Muscle of leg (tissue), 11 donors: ENCODE data around the gene RPAP3. TPM values are rescaled to one million over a fixed set of nuclear protein-coding genes. Genes with fewer than 3 reads are reported as not detected.

ENCODE experiments used
- DNase-seq: peaks from one replicate; pipeline ENCODE4 v3.0.0; 2013
- H3K27ac ChIP-seq: one replicate; pipeline ENCODE4 v1.5.1; 2013; ENCODE audit warnings: mild to moderate bottlenecking, low read length, control low read depth
- H3K27me3 ChIP-seq: one replicate; pipeline ENCODE4 v1.6.1; 2013; ENCODE audit warnings: low read length; ENCODE audit not compliant: control insufficient read depth, insufficient read depth
- H3K36me3 ChIP-seq: one replicate; pipeline ENCODE4 v1.6.1; 2013; ENCODE audit warnings: low read length; ENCODE audit not compliant: control insufficient read depth, insufficient read depth
- H3K4me1 ChIP-seq: one replicate; pipeline ENCODE4 v1.6.1; 2013; ENCODE audit warnings: low read length; ENCODE audit not compliant: control insufficient read depth, insufficient read depth
- H3K4me3 ChIP-seq: one replicate; pipeline ENCODE4 v1.5.1; 2013; ENCODE audit warnings: low read length, control low read depth
- H3K9me3 ChIP-seq: replicated peaks from 2 replicates; pipeline ENCODE4 v1.6.1; 2013; ENCODE audit warnings: low read depth, low read length; ENCODE audit not compliant: control insufficient read depth
- WGBS: methylation state at CpG from one replicate; pipeline ENCODE4 v1.1.5; 2013; ENCODE audit warnings: missing lambda C conversion rate; ENCODE audit not compliant: insufficient coverage; 5-methylcytosine and 5-hydroxymethylcytosine counted together
- polyA plus RNA-seq, 8 donors: library from polyadenylated mRNA; unstranded; fragments of 120-200 nt; gene quantifications; one replicate each; pipeline versions ENCODE4 v1.2.1 to v1.2.3, GENCODE V29; 2013; ENCODE audit warnings: inconsistent platforms in 1 of 8, low replicate concordance in 1 of 8; ENCODE audit not compliant: insufficient read length in 8 of 8, insufficient read depth in 1 of 8
- total RNA-seq: library from RNA; stranded (reverse); fragments of 120-200 nt; gene quantifications from one replicate; pipeline ENCODE4 v1.2.4, GENCODE V29; 2013

Gene RPAP3
- total and polyA plus RNA-seq, 9 donors: 18.0 to 28.1 (median 24.7) TPM

DNA sequence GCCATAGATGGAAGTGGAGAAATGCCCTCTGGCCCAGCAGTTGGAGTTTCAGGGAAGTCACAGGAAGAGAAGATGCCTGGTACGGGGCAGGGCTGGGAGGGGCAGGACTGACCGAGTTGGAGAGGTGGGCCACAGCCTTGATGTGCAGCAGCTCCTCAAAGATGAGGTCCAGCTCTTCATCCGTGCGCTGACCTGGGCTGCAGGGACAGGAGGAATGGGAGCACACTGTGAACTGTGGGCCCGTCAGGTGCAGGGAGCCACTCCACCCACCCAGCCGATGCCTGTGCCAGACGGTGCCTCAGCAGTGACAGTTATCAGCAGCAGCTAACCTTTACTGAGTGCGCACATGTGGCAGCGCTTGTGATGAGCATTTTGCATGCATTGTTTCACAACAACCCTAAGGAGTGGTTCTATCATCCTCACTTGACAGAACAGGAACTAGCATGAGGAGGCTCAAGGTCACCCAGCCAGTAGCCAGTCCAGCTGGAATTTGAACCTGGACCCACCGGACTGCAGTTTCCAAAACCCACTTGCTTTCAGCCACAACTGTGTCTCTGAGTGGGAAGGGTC is 44.5 kb upstream of the RPAP3 start:
- DNase-seq: no peak
- no peaks in the 10 kb centered on the region for H3K27me3 ChIP-seq
- no peak overlapping the region for H3K27ac ChIP-seq
- peaks cover 25% of the 10 kb centered on the region for H3K4me1 ChIP-seq
- H3K9me3 ChIP-seq: no peaks in the 10 kb centered on the region
- H3K4me3 ChIP-seq: no peak overlapping the region
- H3K36me3 ChIP-seq: peaks cover 12% of the 10 kb centered on the region
- WGBS: 79% methylated on average over 8 of the region's 10 CpGs

DNA sequence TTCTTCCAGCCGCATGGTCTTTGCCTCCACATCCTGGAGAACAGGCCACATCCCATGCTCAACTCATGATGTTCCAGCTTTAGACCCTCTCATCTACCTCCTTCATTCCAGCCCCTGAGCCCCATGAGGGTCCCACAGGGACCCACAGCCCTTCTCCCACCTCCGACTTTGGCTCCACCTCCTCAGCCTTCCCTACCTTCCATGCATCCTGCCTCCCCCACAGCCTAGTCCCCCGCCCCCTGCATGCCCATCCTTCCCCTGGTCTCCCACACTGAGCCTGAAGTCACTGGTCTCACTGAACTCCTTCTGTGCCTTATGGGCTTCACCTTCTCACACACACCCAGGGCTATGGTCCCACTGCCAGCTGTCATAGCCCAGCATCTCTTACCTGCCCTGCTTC is 43.1 kb upstream of the RPAP3 start:
- H3K27ac ChIP-seq: no peak overlapping the region
- DNase-seq: no peak
- peaks cover 12% of the 10 kb centered on the region for H3K36me3 ChIP-seq
- no peak overlapping the region for H3K4me3 ChIP-seq
- H3K9me3 ChIP-seq: no peaks in the 10 kb centered on the region
- H3K4me1 ChIP-seq: peaks cover 16% of the 10 kb centered on the region
- no peaks in the 10 kb centered on the region for H3K27me3 ChIP-seq
- 80% methylated on average over 3 of the region's 3 CpGs for WGBS

DNA sequence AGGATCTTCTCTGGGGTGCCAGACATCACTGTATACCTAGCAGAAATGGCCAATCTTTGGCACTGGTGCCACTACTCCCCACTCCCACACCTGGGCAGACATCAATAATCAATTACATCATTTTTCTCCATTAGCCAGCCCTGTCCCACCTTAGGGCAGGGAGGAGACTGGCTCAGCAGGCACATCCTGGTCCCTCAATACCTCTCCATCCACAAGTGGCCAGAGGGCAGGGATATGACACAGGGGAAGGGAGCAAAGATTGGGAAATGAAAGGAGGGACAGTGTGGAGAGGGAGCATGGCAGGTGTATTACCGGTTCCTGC is 42.6 kb upstream of the RPAP3 start:
- H3K27ac ChIP-seq: no peak overlapping the region
- H3K36me3 ChIP-seq: peaks cover 12% of the 10 kb centered on the region
- WGBS: no CpG with 5 or more reads among the region's 1 CpG
- peaks cover 2% of the 10 kb centered on the region for H3K27me3 ChIP-seq
- peaks cover 12% of the 10 kb centered on the region for H3K4me1 ChIP-seq
- H3K9me3 ChIP-seq: no peaks in the 10 kb centered on the region
- DNase-seq: no peak
- no peak overlapping the region for H3K4me3 ChIP-seq

DNA sequence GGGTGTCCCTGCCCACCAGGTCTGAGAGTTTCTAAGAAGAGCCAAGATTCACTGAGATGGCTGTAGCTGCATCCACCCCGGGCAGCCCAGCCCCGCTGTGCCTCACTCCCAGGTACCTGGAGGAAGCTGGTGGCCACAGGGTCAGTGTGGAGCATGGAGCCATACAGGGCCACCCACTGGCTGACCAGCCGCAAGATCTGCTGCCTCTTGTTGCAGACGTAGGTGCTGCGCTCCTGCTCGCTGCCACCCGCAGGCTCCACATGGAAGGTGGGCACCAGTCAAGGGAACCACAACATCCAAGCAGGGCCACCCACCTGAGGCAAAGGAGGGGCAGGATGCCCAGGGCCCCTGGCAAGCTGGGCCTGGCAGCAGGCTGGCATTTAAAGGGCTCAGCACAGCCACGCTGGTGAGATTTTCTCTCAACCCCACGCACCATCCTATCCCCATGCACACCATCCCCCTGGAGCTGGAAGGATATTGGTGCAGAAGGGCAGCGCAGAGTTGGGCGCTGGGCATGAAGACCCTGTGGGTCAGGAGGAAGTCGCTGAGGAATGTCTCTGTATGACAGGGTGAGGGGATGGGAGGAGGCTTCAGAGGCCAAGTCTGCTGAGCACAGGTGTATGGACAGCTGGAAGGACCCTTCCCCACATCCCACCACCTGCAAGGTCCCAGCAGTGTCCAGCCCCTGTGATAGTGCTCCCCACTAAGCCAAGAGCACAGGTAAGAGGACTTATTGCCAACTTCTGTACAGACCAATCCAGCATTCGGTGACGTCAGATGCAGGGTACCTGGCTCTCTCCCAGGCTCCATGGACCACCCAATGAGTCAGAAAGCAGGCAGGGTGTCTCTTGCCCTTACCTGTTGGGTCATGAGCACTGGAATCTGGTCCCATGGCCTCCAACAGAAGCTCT is 42.0 kb upstream of the RPAP3 start:
- 83% methylated on average over 9 of the region's 14 CpGs for WGBS
- Histone ChIP-seq H3K4me3 (no peak overlapping the region), H3K27ac (no peak overlapping the region), H3K9me3 (no peaks in the 10 kb centered on the region), H3K27me3 (peaks cover 5% of the 10 kb centered on the region), H3K36me3 (peaks cover 12% of the 10 kb centered on the region), H3K4me1 (peaks cover 6% of the 10 kb centered on the region)
- no peak for DNase-seq

DNA sequence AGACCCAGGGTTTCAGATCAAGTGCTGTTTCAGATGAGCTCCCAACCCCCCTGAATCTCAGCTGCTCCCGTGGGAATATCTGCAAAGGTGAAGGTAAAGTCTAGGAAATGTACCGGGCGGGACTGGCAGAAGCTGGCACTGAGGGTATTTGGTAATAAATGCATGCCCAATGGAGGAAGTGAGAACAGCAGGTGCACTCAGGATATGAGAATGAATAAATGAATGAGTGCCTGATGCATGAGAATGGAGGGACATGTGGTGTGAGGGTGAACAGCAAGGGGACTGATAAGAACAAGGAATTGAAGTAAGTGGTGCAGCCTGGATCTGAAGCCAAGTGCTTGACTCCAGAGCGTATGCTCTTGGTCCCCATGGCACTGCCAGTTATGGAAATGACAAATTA is 41.3 kb upstream of the RPAP3 start:
- Histone ChIP-seq H3K27me3 (peaks cover 5% of the 10 kb centered on the region), H3K27ac (no peak overlapping the region), H3K4me3 (no peak overlapping the region), H3K9me3 (no peaks in the 10 kb centered on the region), H3K4me1 (peaks cover 1% of the 10 kb centered on the region), H3K36me3 (peaks cover 12% of the 10 kb centered on the region)
- 81% methylated on average over 4 of the region's 4 CpGs for WGBS
- no peak for DNase-seq

DNA sequence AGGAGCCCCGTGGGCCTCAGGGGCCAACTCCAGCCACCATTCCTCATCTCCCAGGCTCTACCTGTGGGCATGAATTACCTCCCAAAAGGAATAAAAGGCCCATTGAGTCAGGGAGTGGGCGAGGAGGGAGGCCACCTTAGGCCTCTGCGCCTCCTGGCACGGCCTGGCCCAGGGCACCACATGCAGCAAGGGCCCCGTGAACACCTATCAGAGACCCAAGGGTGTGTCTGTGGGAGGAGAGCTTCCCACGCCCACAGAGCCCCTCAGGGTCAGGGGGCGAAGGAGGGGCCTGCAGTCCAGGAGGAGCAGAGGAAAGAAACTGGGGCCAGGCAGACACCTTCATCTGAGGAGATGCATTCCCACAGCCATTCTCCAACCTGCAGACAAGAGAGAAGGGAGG is 40.7 kb upstream of the RPAP3 start:
- Histone ChIP-seq H3K27me3 (peaks cover 5% of the 10 kb centered on the region), H3K36me3 (peaks cover 12% of the 10 kb centered on the region), H3K27ac (no peak overlapping the region), H3K4me1 (peaks cover 4% of the 10 kb centered on the region), H3K9me3 (no peaks in the 10 kb centered on the region), H3K4me3 (no peak overlapping the region)
- 92% methylated on average over 5 of the region's 7 CpGs for WGBS
- no peak for DNase-seq

DNA sequence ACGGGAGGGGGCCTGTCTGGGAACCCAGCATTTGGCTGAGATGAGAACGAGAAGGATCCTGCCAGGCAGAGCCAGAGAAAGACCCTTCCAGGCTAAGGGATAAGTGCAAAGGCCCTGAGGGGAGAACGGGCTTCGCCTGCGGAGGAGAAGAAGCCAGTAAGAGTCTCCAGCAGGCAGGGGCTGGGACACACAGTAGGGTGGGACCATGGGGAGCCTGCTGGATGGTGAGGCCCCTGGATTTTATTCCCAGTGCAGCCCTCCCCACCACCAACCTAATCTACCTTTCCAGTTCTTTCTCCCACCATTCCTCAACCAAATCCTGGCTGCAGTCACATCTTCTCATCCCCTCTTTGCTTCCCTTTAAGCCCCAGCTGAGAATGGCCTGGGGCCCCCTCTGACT is 40.2 kb upstream of the RPAP3 start:
- Histone ChIP-seq H3K27ac (no peak overlapping the region), H3K4me1 (peaks cover 9% of the 10 kb centered on the region), H3K9me3 (no peaks in the 10 kb centered on the region), H3K36me3 (peaks cover 12% of the 10 kb centered on the region), H3K4me3 (no peak overlapping the region), H3K27me3 (peaks cover 5% of the 10 kb centered on the region)
- no peak for DNase-seq
- 42% methylated on average over 2 of the region's 5 CpGs for WGBS

DNA sequence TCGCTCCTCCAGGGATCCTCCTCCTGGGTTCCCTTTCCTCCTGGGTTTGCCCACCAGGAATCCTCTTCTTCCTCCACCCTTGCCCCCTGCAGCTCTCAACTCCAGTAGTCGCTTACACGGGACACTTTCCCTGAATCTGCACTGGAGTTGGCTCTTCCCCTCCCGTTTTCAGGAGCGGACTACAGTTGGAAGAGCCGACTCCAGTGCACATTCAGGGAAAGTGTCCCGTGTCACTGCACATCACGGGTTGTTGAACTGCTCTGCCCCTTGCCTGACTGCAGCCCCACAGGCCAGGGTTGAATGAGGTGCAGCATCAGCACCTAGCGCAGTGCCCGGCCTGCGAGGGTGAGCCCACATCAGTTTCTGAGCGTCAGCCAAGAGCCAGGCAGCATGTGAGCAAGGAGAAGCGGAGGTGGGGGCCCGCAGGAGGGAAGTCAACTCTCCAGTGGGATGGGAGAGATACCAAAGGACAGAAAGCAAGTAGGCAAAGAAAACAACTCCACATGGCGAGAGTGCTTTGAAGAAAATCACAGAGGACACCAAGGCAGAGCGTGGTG is 39.7 kb upstream of the RPAP3 start:
- H3K36me3 ChIP-seq: peaks cover 12% of the 10 kb centered on the region
- H3K27ac ChIP-seq: no peak overlapping the region
- no peak overlapping the region for H3K4me3 ChIP-seq
- 41% methylated on average over 15 of the region's 16 CpGs for WGBS
- no peak for DNase-seq
- H3K9me3 ChIP-seq: no peaks in the 10 kb centered on the region
- peaks cover 14% of the 10 kb centered on the region for H3K4me1 ChIP-seq
- peaks cover 5% of the 10 kb centered on the region for H3K27me3 ChIP-seq

DNA sequence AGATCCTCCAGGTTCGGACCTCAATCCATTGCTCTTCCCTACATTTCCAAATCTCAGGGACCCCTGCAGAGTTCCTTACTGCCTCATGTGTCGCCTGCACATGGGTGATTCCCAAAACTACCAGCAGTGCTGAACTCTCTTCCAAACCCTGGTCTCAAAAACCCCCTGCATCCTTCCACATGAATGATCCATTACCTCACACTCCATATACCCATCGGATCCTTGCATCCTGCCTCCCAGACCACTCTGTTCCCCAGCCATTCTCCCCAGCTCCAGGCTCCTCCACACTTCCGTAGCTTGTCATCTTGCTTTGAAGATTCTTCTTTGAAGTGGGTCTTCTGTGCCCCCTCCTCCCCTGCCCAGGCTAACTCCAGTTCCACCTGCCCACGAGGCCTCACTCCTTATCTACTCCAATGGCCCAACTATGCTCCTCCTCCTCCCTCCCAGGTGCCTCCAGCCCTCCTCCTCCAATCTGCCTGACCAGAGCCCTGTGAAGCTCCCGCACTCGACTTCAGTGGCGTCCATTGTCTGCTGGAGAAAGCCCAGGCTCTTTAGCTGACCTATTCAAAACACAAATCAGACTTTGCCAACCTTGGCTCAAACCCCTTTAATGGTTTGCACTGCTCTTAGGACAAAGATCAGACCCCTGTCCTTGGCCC is 39.1 kb upstream of the RPAP3 start:
- H3K4me3 ChIP-seq: no peak overlapping the region
- peaks cover 5% of the 10 kb centered on the region for H3K27me3 ChIP-seq
- peaks cover 21% of the 10 kb centered on the region for H3K4me1 ChIP-seq
- H3K36me3 ChIP-seq: peaks cover 12% of the 10 kb centered on the region
- H3K27ac ChIP-seq: no peak overlapping the region
- 57% methylated on average over 8 of the region's 8 CpGs for WGBS
- DNase-seq: no peak
- no peaks in the 10 kb centered on the region for H3K9me3 ChIP-seq

DNA sequence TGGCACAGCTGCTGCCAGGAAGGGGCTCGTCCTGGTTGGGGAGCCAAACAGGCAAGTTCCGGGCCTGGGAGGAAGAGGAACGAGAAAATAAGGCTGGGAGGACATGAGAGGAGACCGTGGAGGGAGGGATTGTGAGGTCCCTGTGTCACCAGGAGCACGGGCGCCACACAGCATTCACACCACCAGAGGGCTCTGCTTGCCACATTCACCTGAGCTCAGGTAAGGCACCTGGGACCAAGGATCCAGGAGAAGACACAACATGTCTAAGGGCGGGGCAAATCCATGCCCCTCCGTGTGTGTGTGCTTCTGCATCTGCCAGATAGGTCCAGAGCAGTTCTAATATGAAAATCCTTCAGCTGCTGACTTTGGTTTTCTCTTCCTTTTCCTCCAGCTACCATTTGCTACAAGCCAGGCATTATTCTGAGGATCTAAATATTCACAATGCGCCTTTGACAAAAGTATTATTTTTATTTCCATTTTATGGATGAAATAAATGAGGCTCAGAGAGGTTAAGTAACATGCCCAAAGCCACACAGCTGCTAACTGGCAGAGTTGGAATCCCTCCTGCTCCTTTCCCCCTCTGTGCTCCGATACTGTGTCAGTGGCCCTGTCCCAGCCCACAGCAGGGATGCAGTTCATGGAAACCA is 38.3 kb upstream of the RPAP3 start:
- WGBS: 57% methylated on average over 3 of the region's 10 CpGs
- peaks cover 12% of the 10 kb centered on the region for H3K36me3 ChIP-seq

More for the DNA sequence above, 38.3 kb upstream of the RPAP3 start:
- no peak overlapping the region for H3K4me3 ChIP-seq
- H3K9me3 ChIP-seq: no peaks in the 10 kb centered on the region
- DNase-seq: no peak
- peaks cover 24% of the 10 kb centered on the region for H3K4me1 ChIP-seq
- no peak overlapping the region for H3K27ac ChIP-seq
- peaks cover 5% of the 10 kb centered on the region for H3K27me3 ChIP-seq
